T-helper 2 cell treated with Interferon-gamma antibody and Interleukin-4, amounts not matched to agents 100 ng/mL and 5 ng/mL, for 36 hours (primary cell): ENCODE results near the gene CCDC184. TPM values are rescaled to one million over a fixed set of nuclear protein-coding genes. Genes with fewer than 3 reads are reported as not detected.

Source experiments
- intact Hi-C: fragments of 100-400 bp; cut with micrococcal nuclease; formaldehyde crosslinking; loops from one replicate; pipeline ENCODE4 v1.15.1; 2023
- total RNA-seq: library from RNA; stranded (reverse); gene quantifications from 2 replicates; pipeline ENCODE4 v1.2.3, GENCODE V29; 2022

The CCDC184 gene
- total RNA-seq: not detected in 2 replicates

- intact Hi-C loops: loop anchor here (1.0 to 10.0 kb wide), 3 partner anchors 14 to 478 kb away; partner anchors contain the start of genes RPAP3 and SENP1
Measured at GRCh38 chr12:48183091-48183875, at the start of gene CCDC184. Gene CCDC184, plus strand, starts transcription at chr12:48183644. Its CDS starts 479 bp downstream, at chr12:48184123.

- intact Hi-C loops: no loop called here
Measured at GRCh38 chr12:48135027-48135426, 48.4 kb upstream of the CCDC184 start.

- intact Hi-C loops: no loop called here
Measured at GRCh38 chr12:48142818-48143674, 40.4 kb upstream of the CCDC184 start.

GRCh38 chr12:48143898-48144297 is 39.5 kb upstream of the CCDC184 start:
- intact Hi-C loops: no loop called here

- intact Hi-C loops: no loop called here
Measured at GRCh38 chr12:48145981-48146380, 37.5 kb upstream of the CCDC184 start.

GRCh38 chr12:48151103-48151771 is 32.2 kb upstream of the CCDC184 start:
- intact Hi-C loops: no loop called here

- intact Hi-C loops: loop anchor here (5.0 kb wide), 2 partner anchors 253 to 448 kb away; partner anchors contain the start of genes RPAP3 and VDR
Measured at GRCh38 chr12:48155786-48156185, 27.7 kb upstream of the CCDC184 start.

- intact Hi-C loops: loop anchor here (1.0 to 5.0 kb wide), 5 partner anchors 42 to 560 kb away; partner anchors contain the start of genes CCNT1, RPAP3, SENP1 and VDR
Measured at GRCh38 chr12:48156652-48157017, 26.8 kb upstream of the CCDC184 start.

- intact Hi-C loops: loop anchor here (1.0 to 5.0 kb wide), 5 partner anchors 41 to 559 kb away; partner anchors contain the start of genes CCNT1, RPAP3, SENP1 and VDR
Measured at GRCh38 chr12:48157018-48157888, 26.2 kb upstream of the CCDC184 start, which contains the start of gene ASB8. Gene ASB8, minus strand, starts transcription at chr12:48157515. Its CDS starts 4,019 bp downstream, at chr12:48153496.

- intact Hi-C loops: loop anchor here (1.0 to 5.0 kb wide), 5 partner anchors 40 to 558 kb away; partner anchors contain the start of genes CCNT1, RPAP3, SENP1 and VDR
Measured at GRCh38 chr12:48157889-48158370, 25.5 kb upstream of the CCDC184 start.

- intact Hi-C loops: no loop called here
Measured at GRCh38 chr12:48160046-48160445, 23.4 kb upstream of the CCDC184 start.

- intact Hi-C loops: no loop called here
Measured at GRCh38 chr12:48160807-48161206, 22.6 kb upstream of the CCDC184 start.

GRCh38 chr12:48163150-48163747 is 20.2 kb upstream of the CCDC184 start:
- intact Hi-C loops: no loop called here

- intact Hi-C loops: loop anchor here (2.0 kb wide), 1 partner anchor 202 kb away; the partner anchor contains the start of gene TMEM106C
Measured at GRCh38 chr12:48164451-48164850, 19.0 kb upstream of the CCDC184 start.

GRCh38 chr12:48165089-48165981 is 18.1 kb upstream of the CCDC184 start:
- intact Hi-C loops: loop anchor here (1.0 to 2.0 kb wide), 3 partner anchors 81 to 450 kb away; partner anchors contain the start of gene TMEM106C

- intact Hi-C loops: no loop called here
Measured at GRCh38 chr12:48169011-48169410, 14.4 kb upstream of the CCDC184 start.

GRCh38 chr12:48175613-48176416 is 7.6 kb upstream of the CCDC184 start:
- intact Hi-C loops: no loop called here

- intact Hi-C loops: no loop called here
Measured at GRCh38 chr12:48176417-48176751, 7.1 kb upstream of the CCDC184 start.
